NK-92 (cell line): ENCODE data around the gene MED27.

Experiments used
- DNase-seq: peaks from one replicate; lab custom pipeline; 2025; ENCODE audit not compliant: unreplicated experiment; lab: John Stamatoyannopoulos, UW

Gene MED27

GRCh38 chr9:131839281-131840084 is 240.2 kb downstream of the MED27 start:
- DNase-seq: no peak

GRCh38 chr9:131838530-131839280 is 241.0 kb downstream of the MED27 start:
- no peak for DNase-seq

DNA sequence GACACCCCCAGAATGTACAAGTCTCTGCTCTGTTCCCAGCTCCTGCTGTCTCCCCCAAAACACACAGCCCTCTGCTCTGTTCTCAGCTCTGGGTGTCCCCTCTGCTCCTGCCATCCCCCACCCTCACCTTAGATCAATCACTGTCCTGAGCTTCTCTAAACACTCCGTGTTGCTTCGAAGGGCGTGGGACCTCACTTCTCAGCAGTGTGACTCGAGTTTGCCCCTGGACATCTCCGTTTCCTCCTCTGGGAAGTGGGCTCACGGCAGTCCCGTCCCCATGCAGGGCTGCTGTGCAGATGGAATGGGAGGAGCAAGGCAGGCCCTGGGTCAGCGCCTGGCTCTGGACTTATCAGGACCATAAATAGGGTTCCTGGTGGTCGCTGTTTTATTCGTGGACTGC is 241.8 kb downstream of the MED27 start:
- DNase-seq: no peak

DNA sequence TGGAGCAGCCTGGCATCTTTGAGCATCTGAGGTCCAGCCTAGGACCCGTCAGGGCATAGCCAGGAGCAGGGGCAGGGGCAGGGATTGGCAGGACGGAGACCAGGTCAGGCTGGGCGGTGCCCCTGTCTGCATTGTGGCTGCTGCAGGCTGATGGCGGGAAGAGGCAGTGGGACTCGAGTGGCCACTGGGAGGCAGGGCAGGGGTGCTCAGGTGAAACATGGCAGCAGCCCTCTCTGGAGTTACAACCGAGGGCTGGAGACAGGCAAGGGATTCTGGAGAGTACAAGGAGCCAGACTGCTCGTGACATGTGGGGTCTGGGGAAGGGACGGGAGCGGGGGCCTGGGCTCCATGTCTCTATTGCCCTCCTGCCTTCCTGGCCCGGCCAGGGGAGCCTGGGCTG is 242.4 kb downstream of the MED27 start:
- no peak for DNase-seq

GRCh38 chr9:131836607-131837315 is 242.9 kb downstream of the MED27 start:
- no peak for DNase-seq

DNA sequence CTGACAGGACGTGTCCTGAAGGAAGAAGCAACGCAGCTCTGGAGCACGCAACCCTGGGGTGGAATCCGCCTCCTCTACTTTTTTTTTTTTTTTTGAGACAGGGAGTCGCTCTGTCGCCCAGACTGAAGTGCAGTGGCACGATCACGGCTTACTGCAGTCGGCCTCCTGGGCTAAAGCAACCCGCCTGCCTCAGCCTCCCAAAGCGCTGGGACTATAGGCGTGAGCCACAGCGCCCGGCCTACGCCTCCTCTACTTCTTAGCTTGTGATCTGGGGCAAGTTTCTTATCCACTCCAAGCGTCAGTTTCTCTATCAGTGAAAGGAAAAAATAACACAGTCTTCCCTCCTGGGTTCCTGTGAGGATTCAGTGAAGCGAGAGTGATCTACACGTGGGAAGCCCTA is 243.6 kb downstream of the MED27 start:
- DNase-seq: no peak

DNA sequence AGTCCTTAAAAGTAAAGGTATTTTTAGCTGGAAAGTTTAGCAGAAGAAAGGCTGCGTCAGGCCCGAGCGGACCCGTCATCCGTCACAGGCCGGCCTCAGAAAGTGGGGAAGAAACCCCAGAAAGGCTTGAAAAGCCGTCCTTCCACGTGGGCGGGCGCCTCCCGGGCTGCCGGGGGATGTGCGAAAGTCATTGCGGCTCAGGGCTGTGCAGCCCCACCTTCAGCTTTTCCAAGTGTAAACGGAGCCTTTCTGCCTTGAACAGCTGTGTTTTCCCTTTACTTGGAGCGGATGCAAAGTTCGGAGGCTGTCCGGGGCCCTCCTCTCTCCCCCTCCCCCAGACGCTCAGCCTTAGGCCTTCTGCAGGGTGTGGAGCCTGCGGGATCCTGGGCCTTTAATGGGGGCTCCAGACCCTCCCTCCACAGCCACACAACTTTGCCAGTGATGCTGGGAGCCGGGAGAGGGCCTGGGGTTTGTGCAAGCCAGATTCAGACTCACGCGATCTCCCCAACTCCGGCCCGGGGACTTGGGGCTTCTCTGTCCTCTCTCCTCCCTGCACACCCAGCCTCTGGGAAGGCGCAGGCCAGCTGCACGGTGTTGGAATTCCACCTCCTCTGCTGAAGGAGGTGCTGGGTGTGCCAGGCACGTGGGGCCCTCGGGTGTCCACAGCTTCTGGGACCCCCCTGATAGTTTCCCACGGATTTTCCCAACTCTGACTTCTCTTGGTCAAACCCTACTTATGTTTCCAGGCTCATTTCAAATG is 244.3 kb downstream of the MED27 start:
- DNase-seq: no peak

GRCh38 chr9:131834721-131835120 is 244.9 kb downstream of the MED27 start:
- no peak for DNase-seq

GRCh38 chr9:131833906-131834305 is 245.8 kb downstream of the MED27 start:
- DNase-seq: no peak

- DNase-seq: no peak
These were observed 246.6 kb downstream of the MED27 start for GRCh38 chr9:131833083-131833482.

DNA sequence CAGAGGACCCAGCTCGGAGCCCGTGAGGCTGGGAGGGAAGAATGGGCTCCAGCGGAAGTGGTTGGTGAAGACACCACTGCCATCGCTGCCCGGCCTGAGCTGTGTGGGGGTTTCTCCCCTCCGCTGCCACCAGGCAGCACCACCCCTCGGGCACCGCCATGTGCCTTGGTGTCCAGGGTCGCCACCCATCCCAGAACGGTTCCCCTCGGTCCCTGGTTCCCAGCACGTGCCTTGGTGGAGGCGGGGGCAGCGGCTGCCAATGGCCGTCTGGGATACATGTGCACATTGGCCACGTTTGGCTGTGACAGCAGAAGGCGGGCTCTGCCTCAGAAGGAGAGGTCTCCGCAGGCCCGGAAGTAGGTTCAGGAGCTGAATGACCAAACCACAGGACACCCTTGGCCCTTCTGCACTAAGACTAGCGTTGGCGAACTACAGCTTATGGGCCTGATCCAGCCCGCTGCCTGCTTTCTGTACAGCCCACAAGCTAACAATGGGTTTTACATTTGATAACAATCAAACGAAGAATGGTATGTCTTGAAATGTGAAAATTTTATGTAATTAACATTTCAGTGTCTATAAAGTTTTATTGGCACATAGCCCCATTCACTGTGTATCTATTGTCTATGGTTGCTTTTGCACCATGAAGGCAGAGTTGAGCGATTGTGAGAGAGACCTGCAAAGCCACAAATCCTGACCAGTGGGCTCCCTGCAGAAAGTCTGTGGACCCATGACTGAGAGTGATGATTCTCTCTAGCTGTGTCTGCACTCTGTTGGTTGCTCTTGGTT is 248.1 kb downstream of the MED27 start:
- no peak for DNase-seq

GRCh38 chr9:131827821-131828369 is 251.8 kb downstream of the MED27 start:
- no peak for DNase-seq

- DNase-seq: no peak
These were observed 252.6 kb downstream of the MED27 start for GRCh38 chr9:131826966-131827525.

- no peak for DNase-seq
These were observed 253.6 kb downstream of the MED27 start for GRCh38 chr9:131826053-131826452.

- no peak for DNase-seq
These were observed 254.6 kb downstream of the MED27 start for GRCh38 chr9:131824953-131825495.

- DNase-seq: no peak
These were observed 255.5 kb downstream of the MED27 start for GRCh38 chr9:131824155-131824594.

DNA sequence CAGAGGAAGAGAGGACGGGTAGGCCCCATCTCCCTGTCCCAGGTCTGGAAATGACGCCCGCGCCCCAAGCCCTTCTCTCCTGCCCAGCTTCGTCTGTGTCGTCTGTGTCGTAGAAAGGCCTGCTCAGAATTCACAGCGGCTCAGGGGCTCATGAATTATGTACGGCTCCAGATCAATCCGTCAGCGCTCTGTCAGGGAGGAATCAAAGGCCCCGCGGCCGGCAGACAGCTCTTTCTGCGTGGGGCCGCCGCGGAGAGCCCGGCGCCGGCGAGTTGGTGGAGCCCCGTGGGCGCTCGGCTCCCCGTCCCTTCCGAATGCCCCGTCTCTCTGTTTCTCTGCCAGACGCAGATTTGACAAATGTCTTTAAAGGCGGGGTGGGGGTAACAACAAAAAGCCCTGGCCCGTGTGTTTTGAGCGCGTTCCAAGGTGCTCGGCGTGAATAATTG is 255.9 kb downstream of the MED27 start:
- DNase-seq: no peak

DNA sequence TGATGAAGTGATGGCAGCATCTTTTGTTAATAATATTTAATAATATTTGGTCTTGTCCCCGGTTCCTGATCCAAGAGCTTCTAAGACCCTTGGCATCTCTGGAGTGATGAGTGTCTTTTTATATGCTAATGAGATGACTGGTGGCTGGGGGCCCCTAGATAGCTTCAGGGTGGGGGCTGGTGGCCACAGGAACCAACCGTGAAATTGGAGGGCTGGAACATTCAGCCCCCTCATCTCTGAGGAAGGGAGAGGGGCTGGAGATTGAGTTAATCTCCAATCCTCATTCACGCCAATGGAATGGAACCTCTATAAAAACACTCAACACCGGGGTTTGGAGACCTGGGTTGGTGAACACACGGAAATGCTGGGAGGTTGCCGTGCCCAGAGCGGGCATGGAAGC is 261.6 kb downstream of the MED27 start:
- no peak for DNase-seq

DNA sequence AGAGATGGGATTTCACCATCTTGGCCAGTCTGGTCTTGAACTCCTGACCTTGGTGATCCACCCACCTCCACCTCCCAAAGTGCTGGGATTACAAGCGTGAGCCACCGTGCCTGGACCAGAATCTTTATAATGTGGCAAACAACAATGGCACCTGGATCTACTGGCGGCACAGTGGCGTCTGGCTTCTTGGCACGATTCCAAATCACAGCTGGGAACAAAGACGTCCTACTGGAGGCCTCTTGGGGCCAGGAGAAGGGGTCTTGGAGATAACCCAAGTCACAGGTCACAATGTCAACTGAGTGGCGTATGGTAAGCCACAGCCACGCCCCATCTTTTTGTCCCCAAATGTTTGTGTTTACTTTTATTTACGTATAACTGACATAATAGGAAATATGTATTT is 262.0 kb downstream of the MED27 start:
- DNase-seq: no peak
